Right ventricle myocardium superior (tissue), 1 donor: ENCODE measurements around the gene CREB5. TPM values are rescaled to one million over a fixed set of nuclear protein-coding genes. Genes with fewer than 3 reads are reported as not detected.
"Not testable (repeated sequence)": the region's sequence is repeated elsewhere in the genome, so short reads cannot be mapped to it uniquely, and the experiment has no call there.

ENCODE experiments used
- ATAC-seq: fragments of 200-7000 bp; cut with Tn5 transposase; one replicate; pipeline ENCODE4 v1.9.1; 2020; ENCODE audit warnings: mild to moderate bottlenecking; ENCODE audit not compliant: poor library complexity
- DNase-seq: peaks from one replicate; pipeline ENCODE4 v3.0.0-alpha.2; 2020
- intact Hi-C: fragments of 100-400 bp; cut with DNase I; formaldehyde crosslinking; loops from one replicate; pipeline ENCODE4 v1.11.2; 2022
- total RNA-seq: library from RNA; stranded (reverse); fragmentation: NEBNext Ultra II Directional; extraction: Animal tissue kit (Norgen Biotek cat#: 25700); gene quantifications from one replicate; pipeline ENCODE4 v1.2.1, GENCODE V29; 2021
- donor health status: DM: no; HTN: yes; CAD: no; lungs with severe emphysema.

Gene CREB5
- total RNA-seq, 1 donor from 2014 or later = 4.7 TPM

GRCh38 chr7:28813243-28813962 lies 401.1 kb downstream of the CREB5 start:
- ATAC-seq (peak; percentile 51), DNase-seq (no peak)
- intact Hi-C loops = no loop called here

GRCh38 chr7:28815369-28815927 lies 403.1 kb downstream of the CREB5 start:
- ATAC-seq (peak; percentile 50), DNase-seq (no peak)
- intact Hi-C loops = no loop called here

GRCh38 chr7:28815928-28816373 lies 403.6 kb downstream of the CREB5 start:
- DNase-seq = no peak
- intact Hi-C loops = no loop called here
- ATAC-seq = no peak

- intact Hi-C loops = no loop called here
- DNase-seq (no peak), ATAC-seq (no peak)
Observed at GRCh38 chr7:28818996-28819395, 406.7 kb downstream of the CREB5 start.

GRCh38 chr7:28823582-28823981 lies 411.3 kb downstream of the CREB5 start:
- DNase-seq (no peak), ATAC-seq (no peak)
- intact Hi-C loops = no loop called here

- ATAC-seq, intact Hi-C loops, DNase-seq: not testable (repeated sequence)
Observed at GRCh38 chr7:28825817-28826448, 413.6 kb downstream of the CREB5 start.

GRCh38 chr7:28830846-28831245 lies 418.5 kb downstream of the CREB5 start:
- intact Hi-C loops = no loop called here
- ATAC-seq (no peak), DNase-seq (no peak)

- intact Hi-C loops = no loop called here
- DNase-seq = no peak
- ATAC-seq = no peak
Observed at GRCh38 chr7:28832669-28833068, 420.4 kb downstream of the CREB5 start.

- ATAC-seq (no peak), DNase-seq (no peak)
- intact Hi-C loops = no loop called here
Observed at GRCh38 chr7:28835800-28836199, 423.5 kb downstream of the CREB5 start.

GRCh38 chr7:28836716-28837115 lies 424.4 kb downstream of the CREB5 start:
- ATAC-seq = no peak
- intact Hi-C loops = no loop called here
- DNase-seq = no peak

GRCh38 chr7:28837216-28837615 lies 424.9 kb downstream of the CREB5 start:
- no peak for ATAC-seq
- no peak for DNase-seq
- intact Hi-C loops = no loop called here

- ATAC-seq = no peak
- DNase-seq = no peak
- intact Hi-C loops = no loop called here
Observed at GRCh38 chr7:28840592-28840995, 428.3 kb downstream of the CREB5 start.

- ATAC-seq = no peak
- intact Hi-C loops = no loop called here
Observed at GRCh38 chr7:28841766-28842165, 429.4 kb downstream of the CREB5 start.

GRCh38 chr7:28842769-28843295 lies 430.5 kb downstream of the CREB5 start:
- ATAC-seq (peak; percentile 34), DNase-seq (no peak)
- intact Hi-C loops = no loop called here

More at GRCh38 chr7:28841766-28842165, 429.4 kb downstream of the CREB5 start:
- DNase-seq = no peak

- ATAC-seq (no peak), DNase-seq (no peak)
- intact Hi-C loops = no loop called here
Observed at GRCh38 chr7:28845106-28845505, 432.8 kb downstream of the CREB5 start.

- intact Hi-C loops = no loop called here
- DNase-seq (no peak), ATAC-seq (no peak)
Observed at GRCh38 chr7:28847176-28847575, 434.9 kb downstream of the CREB5 start.

- ATAC-seq = peak; percentile 88
- intact Hi-C loops = no loop called here
- peak; percentile 76 for DNase-seq
Observed at GRCh38 chr7:28847681-28848080, 435.4 kb downstream of the CREB5 start.

GRCh38 chr7:28848906-28849305 lies 436.6 kb downstream of the CREB5 start:
- DNase-seq = no peak
- intact Hi-C loops = no loop called here
- ATAC-seq = no peak

GRCh38 chr7:28850699-28851098 lies 438.4 kb downstream of the CREB5 start:
- DNase-seq (no peak), ATAC-seq (no peak)
- intact Hi-C loops = loop anchor here (5.0 kb wide), 1 partner anchor 443 kb away; no protein-coding TSS in a partner anchor

- ATAC-seq = no peak
- no peak for DNase-seq
- intact Hi-C loops = loop anchor here (2.0 to 5.0 kb wide), 2 partner anchors 446 to 464 kb away; no protein-coding TSS in a partner anchor
Observed at GRCh38 chr7:28853150-28853549, 440.8 kb downstream of the CREB5 start.
